ENCODE data around the gene CDK14. TPM values are rescaled to one million over a fixed set of nuclear protein-coding genes. Genes with fewer than 3 reads are reported as not detected.

The CDK14 gene
- total RNA-seq, 1 donor from 2014 or later, result 6.4 TPM

GRCh38 chr7:90900628-90901356 is 304.7 kb downstream of the CDK14 start:
- TF ChIP-seq, protein P1, sequence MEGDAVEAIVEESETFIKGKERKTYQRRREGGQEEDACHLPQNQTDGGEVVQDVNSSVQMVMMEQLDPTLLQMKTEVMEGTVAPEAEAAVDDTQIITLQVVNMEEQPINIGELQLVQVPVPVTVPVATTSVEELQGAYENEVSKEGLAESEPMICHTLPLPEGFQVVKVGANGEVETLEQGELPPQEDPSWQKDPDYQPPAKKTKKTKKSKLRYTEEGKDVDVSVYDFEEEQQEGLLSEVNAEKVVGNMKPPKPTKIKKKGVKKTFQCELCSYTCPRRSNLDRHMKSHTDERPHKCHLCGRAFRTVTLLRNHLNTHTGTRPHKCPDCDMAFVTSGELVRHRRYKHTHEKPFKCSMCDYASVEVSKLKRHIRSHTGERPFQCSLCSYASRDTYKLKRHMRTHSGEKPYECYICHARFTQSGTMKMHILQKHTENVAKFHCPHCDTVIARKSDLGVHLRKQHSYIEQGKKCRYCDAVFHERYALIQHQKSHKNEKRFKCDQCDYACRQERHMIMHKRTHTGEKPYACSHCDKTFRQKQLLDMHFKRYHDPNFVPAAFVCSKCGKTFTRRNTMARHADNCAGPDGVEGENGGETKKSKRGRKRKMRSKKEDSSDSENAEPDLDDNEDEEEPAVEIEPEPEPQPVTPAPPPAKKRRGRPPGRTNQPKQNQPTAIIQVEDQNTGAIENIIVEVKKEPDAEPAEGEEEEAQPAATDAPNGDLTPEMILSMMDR (conservative IDR thresholded peaks at IDR 0.05; ENCODE audit: low read depth, low read length), result no peak
- no peak overlapping the region for H3K4me3 ChIP-seq (ENCODE audit: low read depth, low read length)
- DNase-seq (ENCODE audit: low read depth), result no peak

GRCh38 chr7:90903841-90904240 is 307.7 kb downstream of the CDK14 start:
- DNase-seq (ENCODE audit: low read depth), result no peak
- TF ChIP-seq, protein P1 (conservative IDR thresholded peaks at IDR 0.05; ENCODE audit: low read depth, low read length), result no peak
- no peak overlapping the region for H3K4me3 ChIP-seq (ENCODE audit: low read depth, low read length)

- TF ChIP-seq, protein P1 (conservative IDR thresholded peaks at IDR 0.05; ENCODE audit: low read depth, low read length), result no peak
- no peak for DNase-seq (ENCODE audit: low read depth)
- no peak overlapping the region for H3K4me3 ChIP-seq (ENCODE audit: low read depth, low read length)
Observed at GRCh38 chr7:90910136-90910535, 314.0 kb downstream of the CDK14 start.

GRCh38 chr7:90916319-90916718 is 320.2 kb downstream of the CDK14 start:
- H3K4me3 ChIP-seq (ENCODE audit: low read depth, low read length), result no peak overlapping the region
- TF ChIP-seq, protein P1 (conservative IDR thresholded peaks at IDR 0.05; ENCODE audit: low read depth, low read length), result no peak
- DNase-seq (ENCODE audit: low read depth), result no peak

DNA sequence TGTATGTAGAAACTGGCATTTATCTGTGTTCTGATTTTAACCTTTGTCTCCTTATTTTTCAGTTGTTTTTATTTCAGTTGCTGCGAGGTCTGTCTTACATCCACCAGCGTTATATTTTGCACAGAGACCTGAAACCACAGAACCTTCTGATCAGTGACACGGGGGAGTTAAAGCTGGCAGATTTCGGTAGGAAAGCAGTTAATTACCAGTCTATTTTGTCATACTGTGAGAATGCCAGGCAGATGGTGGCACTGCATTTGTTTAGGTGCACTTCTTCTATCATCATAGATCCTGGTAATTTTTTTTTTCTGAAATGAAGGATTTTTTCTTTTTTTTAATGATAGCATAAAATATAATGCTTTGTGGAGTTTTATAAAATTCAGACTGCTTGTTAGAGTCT is 321.4 kb downstream of the CDK14 start:
- TF ChIP-seq, protein P1 (conservative IDR thresholded peaks at IDR 0.05; ENCODE audit: low read depth, low read length), result no peak
- H3K4me3 ChIP-seq (ENCODE audit: low read depth, low read length), result no peak overlapping the region
- no peak for DNase-seq (ENCODE audit: low read depth)

GRCh38 chr7:90918303-90918702 is 322.2 kb downstream of the CDK14 start:
- TF ChIP-seq, protein P1 (conservative IDR thresholded peaks at IDR 0.05; ENCODE audit: low read depth, low read length), result no peak
- DNase-seq (ENCODE audit: low read depth), result no peak

GRCh38 chr7:90919816-90920215 is 323.7 kb downstream of the CDK14 start:
- DNase-seq (ENCODE audit: low read depth), result no peak
- TF ChIP-seq, protein P1 (conservative IDR thresholded peaks at IDR 0.05; ENCODE audit: low read depth, low read length), result no peak
- no peak overlapping the region for H3K4me3 ChIP-seq (ENCODE audit: low read depth, low read length)

More at GRCh38 chr7:90918303-90918702, 322.2 kb downstream of the CDK14 start:
- H3K4me3 ChIP-seq (ENCODE audit: low read depth, low read length), result no peak overlapping the region
